Parathyroid adenoma (tissue), 2 donors: ENCODE results near the gene RANBP10.

Experiments used
- H2AFZ ChIP-seq: fragments of 300-600 bp; sonication (generic); one replicate; pipeline ENCODE4 v1.7.0; 2017; ENCODE audit warnings: antibody characterized with exemption, mild to moderate bottlenecking
- H3K27ac ChIP-seq: fragments of 300-600 bp; sonication (generic); one replicate; pipeline ENCODE4 v1.7.0; 2017
- H3K27me3 ChIP-seq: fragments of 300-600 bp; sonication (generic); one replicate; pipeline ENCODE4 v1.7.0; 2017; ENCODE audit warnings: low read length; ENCODE audit not compliant: control insufficient read depth, insufficient read depth
- H3K36me3 ChIP-seq: fragments of 300-600 bp; sonication (generic); one replicate; pipeline ENCODE4 v1.7.0; 2017; ENCODE audit warnings: low read length; ENCODE audit not compliant: control insufficient read depth, insufficient read depth
- H3K4me1 ChIP-seq: fragments of 300-600 bp; sonication (generic); one replicate; pipeline ENCODE4 v1.7.0; 2017; ENCODE audit warnings: control low read depth
- H3K4me2 ChIP-seq: fragments of 300-600 bp; sonication (generic); one replicate; pipeline ENCODE4 v1.7.0; 2017; ENCODE audit warnings: low read length
- H3K4me3 ChIP-seq: fragments of 300-600 bp; sonication (generic); one replicate; pipeline ENCODE4 v1.7.0; 2017; ENCODE audit warnings: low read depth, low read length
- H3K79me2 ChIP-seq: fragments of 300-600 bp; sonication (generic); one replicate; pipeline ENCODE4 v1.7.0; 2017; ENCODE audit warnings: control low read depth
- H3K9ac ChIP-seq: fragments of 300-600 bp; sonication (generic); one replicate; pipeline ENCODE4 v1.7.0; 2017; ENCODE audit warnings: mild to moderate bottlenecking
- H3K9me3 ChIP-seq: fragments of 300-600 bp; sonication (generic); one replicate; pipeline ENCODE4 v1.7.0; 2017; ENCODE audit warnings: low read length; ENCODE audit not compliant: control insufficient read depth
- TF ChIP-seq, protein P1 (sequence below): fragments of 300-600 bp; sonication (generic); IDR thresholded peaks from one replicate; pipeline ENCODE4 v1.7.0; 2017; ENCODE audit warnings: antibody characterized with exemption, mild to moderate bottlenecking
- donor health status: primary hyperparathyroidism.

The RANBP10 gene

DNA sequence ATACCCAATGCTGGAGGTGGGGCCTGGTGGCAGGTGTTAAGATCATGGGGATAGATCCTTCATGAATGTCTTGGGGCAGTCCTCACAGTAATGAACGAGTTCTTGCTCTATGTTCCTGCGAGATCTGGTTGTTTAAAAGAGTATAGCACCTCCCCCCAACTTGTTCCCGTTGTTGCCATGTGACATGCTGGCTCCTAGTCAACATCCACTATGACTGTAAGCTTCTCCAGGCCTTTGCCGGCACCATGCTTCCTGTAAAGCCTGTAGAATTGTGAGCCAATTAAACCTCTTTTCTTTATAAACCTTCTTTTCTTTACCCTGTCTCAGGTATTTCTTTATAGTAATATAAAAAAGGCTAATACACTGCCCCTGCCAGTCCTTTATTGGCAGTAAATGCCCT, 33.3 kb downstream of the RANBP10 start:
- no peak overlapping the region for H2AFZ ChIP-seq
- no peaks in the 10 kb centered on the region for H3K9me3 ChIP-seq
- H3K4me1 ChIP-seq = peaks cover 13% of the 10 kb centered on the region
- TF ChIP-seq, protein P1, sequence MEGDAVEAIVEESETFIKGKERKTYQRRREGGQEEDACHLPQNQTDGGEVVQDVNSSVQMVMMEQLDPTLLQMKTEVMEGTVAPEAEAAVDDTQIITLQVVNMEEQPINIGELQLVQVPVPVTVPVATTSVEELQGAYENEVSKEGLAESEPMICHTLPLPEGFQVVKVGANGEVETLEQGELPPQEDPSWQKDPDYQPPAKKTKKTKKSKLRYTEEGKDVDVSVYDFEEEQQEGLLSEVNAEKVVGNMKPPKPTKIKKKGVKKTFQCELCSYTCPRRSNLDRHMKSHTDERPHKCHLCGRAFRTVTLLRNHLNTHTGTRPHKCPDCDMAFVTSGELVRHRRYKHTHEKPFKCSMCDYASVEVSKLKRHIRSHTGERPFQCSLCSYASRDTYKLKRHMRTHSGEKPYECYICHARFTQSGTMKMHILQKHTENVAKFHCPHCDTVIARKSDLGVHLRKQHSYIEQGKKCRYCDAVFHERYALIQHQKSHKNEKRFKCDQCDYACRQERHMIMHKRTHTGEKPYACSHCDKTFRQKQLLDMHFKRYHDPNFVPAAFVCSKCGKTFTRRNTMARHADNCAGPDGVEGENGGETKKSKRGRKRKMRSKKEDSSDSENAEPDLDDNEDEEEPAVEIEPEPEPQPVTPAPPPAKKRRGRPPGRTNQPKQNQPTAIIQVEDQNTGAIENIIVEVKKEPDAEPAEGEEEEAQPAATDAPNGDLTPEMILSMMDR = no peak
- H3K27ac ChIP-seq = no peak overlapping the region
- H3K9ac ChIP-seq = no peak overlapping the region
- no peak overlapping the region for H3K4me2 ChIP-seq
- no peaks in the 10 kb centered on the region for H3K27me3 ChIP-seq
- H3K79me2 ChIP-seq = peaks cover 7% of the 10 kb centered on the region
- H3K4me3 ChIP-seq = no peak overlapping the region
- no peaks in the 10 kb centered on the region for H3K36me3 ChIP-seq

DNA sequence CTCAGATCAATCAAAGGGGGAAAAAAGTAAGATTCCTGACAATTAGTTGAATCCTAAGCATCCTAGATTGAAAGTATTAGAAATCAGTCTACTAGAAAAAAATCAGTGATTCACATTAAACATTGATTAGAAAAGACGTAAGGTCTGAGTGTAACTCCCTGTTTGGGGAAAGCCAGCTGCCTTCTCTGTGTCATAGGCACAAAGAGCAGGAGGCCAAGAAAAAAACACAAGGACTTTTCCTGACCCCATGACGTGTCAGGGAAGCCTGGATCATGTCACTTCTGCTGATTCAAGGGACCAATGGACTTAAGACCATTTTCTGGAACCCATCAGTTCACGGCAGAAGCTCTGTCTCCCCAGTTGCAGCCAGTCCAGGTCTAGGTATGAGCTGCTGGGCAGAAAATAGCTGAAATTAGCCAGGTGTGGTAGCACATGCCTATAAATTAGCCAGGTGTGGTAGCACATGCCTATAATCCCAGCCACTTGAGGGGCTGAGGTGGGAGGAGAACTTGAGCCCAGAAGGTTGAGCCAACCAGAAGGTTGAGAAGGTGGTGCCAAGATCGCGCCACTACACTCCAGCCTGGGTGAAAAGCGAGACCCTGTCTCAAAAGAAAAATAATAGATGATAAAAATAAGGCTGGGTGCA, 35.9 kb downstream of the RANBP10 start:
- H3K4me2 ChIP-seq = no peak overlapping the region
- peaks cover 27% of the 10 kb centered on the region for H3K4me1 ChIP-seq
- no peak overlapping the region for H2AFZ ChIP-seq
- peaks cover 7% of the 10 kb centered on the region for H3K79me2 ChIP-seq
- no peaks in the 10 kb centered on the region for H3K27me3 ChIP-seq
- no peaks in the 10 kb centered on the region for H3K36me3 ChIP-seq
- no peak overlapping the region for H3K4me3 ChIP-seq
- H3K9me3 ChIP-seq = no peaks in the 10 kb centered on the region
- TF ChIP-seq, protein P1 = no peak
- H3K9ac ChIP-seq = no peak overlapping the region
- H3K27ac ChIP-seq = no peak overlapping the region

DNA sequence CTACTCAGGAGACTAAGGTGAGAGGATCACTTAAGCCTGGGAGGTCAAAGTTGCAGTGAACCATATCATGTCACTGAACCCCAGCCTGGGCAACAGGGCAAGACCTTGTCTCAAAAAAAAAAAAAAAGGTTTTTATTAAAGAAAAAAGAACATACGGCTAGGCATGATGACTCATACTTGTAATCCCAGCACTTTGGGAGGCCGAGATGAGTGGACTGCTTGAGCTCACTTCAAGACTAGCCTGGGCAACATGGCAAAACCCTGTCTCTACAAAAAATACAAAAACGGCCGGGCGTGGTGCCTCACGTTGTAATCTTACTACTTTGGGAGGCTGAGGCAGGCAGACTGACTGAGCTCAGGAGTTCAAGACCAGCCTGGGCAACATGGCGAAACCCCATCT, 38.4 kb downstream of the RANBP10 start:
- no peaks in the 10 kb centered on the region for H3K27me3 ChIP-seq
- H3K9ac ChIP-seq = no peak overlapping the region
- H3K4me3 ChIP-seq = no peak overlapping the region
- H3K9me3 ChIP-seq = no peaks in the 10 kb centered on the region
- H3K36me3 ChIP-seq = no peaks in the 10 kb centered on the region
- H3K27ac ChIP-seq = no peak overlapping the region
- TF ChIP-seq, protein P1 = no peak
- H2AFZ ChIP-seq = no peak overlapping the region
- H3K4me2 ChIP-seq = no peak overlapping the region
- peaks cover 19% of the 10 kb centered on the region for H3K4me1 ChIP-seq
- H3K79me2 ChIP-seq = peaks cover 11% of the 10 kb centered on the region

DNA sequence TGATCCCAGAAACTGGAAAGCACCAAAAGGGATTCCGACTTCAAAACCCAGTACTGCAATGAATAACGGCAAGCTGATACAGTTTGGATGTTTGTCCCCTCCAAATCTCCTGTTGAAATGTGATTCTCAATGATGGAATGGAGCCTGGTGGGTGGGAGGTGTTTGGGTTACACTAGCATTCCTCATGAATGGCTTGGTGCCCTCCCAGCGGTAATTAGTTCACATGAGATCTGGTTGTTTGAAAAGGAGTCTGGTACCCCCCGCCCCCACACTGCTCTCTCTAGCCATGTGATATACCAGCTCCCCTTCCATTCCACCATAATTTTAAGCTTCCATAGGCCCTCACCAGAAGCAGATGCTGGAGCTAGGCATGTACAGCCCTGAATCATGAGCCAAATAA, 40.1 kb downstream of the RANBP10 start:
- no peaks in the 10 kb centered on the region for H3K9me3 ChIP-seq
- H3K79me2 ChIP-seq = peaks cover 4% of the 10 kb centered on the region
- no peaks in the 10 kb centered on the region for H3K36me3 ChIP-seq
- no peak overlapping the region for H2AFZ ChIP-seq
- H3K27ac ChIP-seq = no peak overlapping the region
- H3K9ac ChIP-seq = no peak overlapping the region
- TF ChIP-seq, protein P1 = no peak
- no peak overlapping the region for H3K4me3 ChIP-seq
- no peaks in the 10 kb centered on the region for H3K27me3 ChIP-seq
- H3K4me2 ChIP-seq = no peak overlapping the region
- peaks cover 23% of the 10 kb centered on the region for H3K4me1 ChIP-seq

DNA sequence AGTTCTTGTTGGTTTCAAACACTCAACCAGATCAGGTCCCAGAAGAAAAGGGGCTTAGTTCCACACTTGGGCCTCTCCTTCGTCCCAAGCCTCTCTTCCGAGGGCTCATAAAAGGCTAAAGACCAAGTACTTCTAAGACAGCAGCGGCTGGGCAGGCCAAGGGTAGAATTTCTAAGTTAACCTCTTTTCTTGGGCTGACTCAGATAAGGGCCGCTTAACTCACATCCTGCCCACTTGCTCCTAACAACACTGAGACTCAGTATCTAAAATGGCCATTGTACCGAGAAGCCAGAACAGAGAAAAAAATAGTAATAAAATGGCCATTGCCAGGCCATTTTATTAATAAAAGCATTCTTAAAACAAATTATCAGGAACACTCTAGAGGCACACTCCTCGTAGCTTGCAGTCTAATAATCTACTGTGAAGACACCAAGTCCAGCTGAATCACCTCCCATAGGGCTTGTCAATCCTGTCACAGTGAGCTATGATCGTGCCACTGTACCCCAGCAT, 42.1 kb downstream of the RANBP10 start:
- H3K27me3 ChIP-seq = no peaks in the 10 kb centered on the region
- H3K27ac ChIP-seq = no peak overlapping the region
- H3K4me1 ChIP-seq = peaks cover 23% of the 10 kb centered on the region
- no peaks in the 10 kb centered on the region for H3K9me3 ChIP-seq
- H3K9ac ChIP-seq = no peak overlapping the region
- no peak overlapping the region for H3K4me3 ChIP-seq
- peaks cover 4% of the 10 kb centered on the region for H3K79me2 ChIP-seq
- no peak overlapping the region for H3K4me2 ChIP-seq
- no peaks in the 10 kb centered on the region for H3K36me3 ChIP-seq
- H2AFZ ChIP-seq = no peak overlapping the region
- TF ChIP-seq, protein P1 = no peak
